HG03439 (cell line): ENCODE measurements around the gene NDRG2.

ENCODE experiments used
- ATAC-seq: cut with Tn5 transposase; IDR thresholded peaks from one replicate; pipeline ENCODE4 v1.9.1; 2021; ENCODE audit warnings: mild to moderate bottlenecking, moderate library complexity; ENCODE audit not compliant: unreplicated experiment

Gene NDRG2

GRCh38 chr14:20978687-20979086 lies 46.2 kb downstream of the NDRG2 start:
- ATAC-seq, result no peak

- ATAC-seq, result no peak
Observed at GRCh38 chr14:20976291-20976690, 48.6 kb downstream of the NDRG2 start.

GRCh38 chr14:20973501-20973900 lies 51.4 kb downstream of the NDRG2 start:
- ATAC-seq, result no peak

- ATAC-seq, result no peak
Observed at GRCh38 chr14:20971705-20972021, 53.2 kb downstream of the NDRG2 start.

- peak; percentile 91 for ATAC-seq
Observed at GRCh38 chr14:20970983-20971704, 53.7 kb downstream of the NDRG2 start.

- ATAC-seq, result no peak
Observed at GRCh38 chr14:20970647-20970982, 54.2 kb downstream of the NDRG2 start.

- ATAC-seq, result no peak
Observed at GRCh38 chr14:20969336-20969735, 55.5 kb downstream of the NDRG2 start.
